Lower leg skin (tissue), 3 donors: ENCODE results near the gene CPSF6.

Experiments used
- CTCF ChIP-seq, 3 donors: fragments of 450-650 bp; IDR thresholded peaks; one replicate each; pipeline ENCODE4 v1.5.1; 2016; ENCODE audit warnings: antibody characterized with exemption in 3 of 3, mild to moderate bottlenecking in 3 of 3, moderate library complexity in 2 of 3
- POLR2A ChIP-seq, 2 donors: fragments of 450-650 bp; IDR thresholded peaks; one replicate each; pipeline ENCODE4 v1.6.1; 2016 to 2017; ENCODE audit warnings: antibody characterized with exemption in 2 of 2, mild to moderate bottlenecking in 1 of 2, moderate library complexity in 1 of 2

- TF ChIP-seq POLR2A (IDR thresholded peaks at IDR 0.05): no peak
- no peak for TF ChIP-seq CTCF (IDR thresholded peaks at IDR 0.05)
These were observed 25.8 kb downstream of the CPSF6 start for GRCh38 chr12:69265205-69265604.
